Uterus (tissue), 2 donors: ENCODE data around the gene SYPL1.

ENCODE experiments used
- CTCF ChIP-seq, 4 experiments: fragments of 200-600 bp in 2 of 4; fragments of 450-650 bp in 2 of 4; sonication (generic) in 2 of 4; IDR thresholded peaks; one replicate each; pipeline ENCODE4 v1.5.1; 2016 to 2019; ENCODE audit warnings: antibody characterized with exemption in 4 of 4, mild to moderate bottlenecking in 2 of 4, moderate library complexity in 1 of 4
- POLR2A ChIP-seq, 2 donors: fragments of 450-650 bp; IDR thresholded peaks; one replicate each; pipeline ENCODE4 v1.6.1; 2016; ENCODE audit warnings: antibody characterized with exemption in 2 of 2, mild to moderate bottlenecking in 1 of 2, moderate library complexity in 1 of 2

GRCh38 chr7:106073701-106074100 is 38.4 kb downstream of the SYPL1 start:
- TF ChIP-seq POLR2A (IDR thresholded peaks at IDR 0.05) = no peak
- no peak for TF ChIP-seq CTCF (IDR thresholded peaks at IDR 0.05)
